AG09319 (cell line): ENCODE results near the gene CXCR6.

Experiments used
- DNase-seq: peaks from one replicate; pipeline ENCODE4 v3.0.0-alpha.2; 2010; ENCODE audit warnings: low read depth; ENCODE audit errors: extremely low read depth
- TF ChIP-seq, protein P1 (sequence below): IDR thresholded peaks from 2 replicates; pipeline ENCODE4 v1.5.1; 2011; ENCODE audit warnings: low read depth, mild to moderate bottlenecking, inconsistent platforms, low read length, moderate library complexity

Gene CXCR6

GRCh38 chr3:45949432-45949831 is 6.2 kb downstream of the CXCR6 start:
- no peak for DNase-seq
- TF ChIP-seq, protein P1, sequence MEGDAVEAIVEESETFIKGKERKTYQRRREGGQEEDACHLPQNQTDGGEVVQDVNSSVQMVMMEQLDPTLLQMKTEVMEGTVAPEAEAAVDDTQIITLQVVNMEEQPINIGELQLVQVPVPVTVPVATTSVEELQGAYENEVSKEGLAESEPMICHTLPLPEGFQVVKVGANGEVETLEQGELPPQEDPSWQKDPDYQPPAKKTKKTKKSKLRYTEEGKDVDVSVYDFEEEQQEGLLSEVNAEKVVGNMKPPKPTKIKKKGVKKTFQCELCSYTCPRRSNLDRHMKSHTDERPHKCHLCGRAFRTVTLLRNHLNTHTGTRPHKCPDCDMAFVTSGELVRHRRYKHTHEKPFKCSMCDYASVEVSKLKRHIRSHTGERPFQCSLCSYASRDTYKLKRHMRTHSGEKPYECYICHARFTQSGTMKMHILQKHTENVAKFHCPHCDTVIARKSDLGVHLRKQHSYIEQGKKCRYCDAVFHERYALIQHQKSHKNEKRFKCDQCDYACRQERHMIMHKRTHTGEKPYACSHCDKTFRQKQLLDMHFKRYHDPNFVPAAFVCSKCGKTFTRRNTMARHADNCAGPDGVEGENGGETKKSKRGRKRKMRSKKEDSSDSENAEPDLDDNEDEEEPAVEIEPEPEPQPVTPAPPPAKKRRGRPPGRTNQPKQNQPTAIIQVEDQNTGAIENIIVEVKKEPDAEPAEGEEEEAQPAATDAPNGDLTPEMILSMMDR, result no peak

DNA sequence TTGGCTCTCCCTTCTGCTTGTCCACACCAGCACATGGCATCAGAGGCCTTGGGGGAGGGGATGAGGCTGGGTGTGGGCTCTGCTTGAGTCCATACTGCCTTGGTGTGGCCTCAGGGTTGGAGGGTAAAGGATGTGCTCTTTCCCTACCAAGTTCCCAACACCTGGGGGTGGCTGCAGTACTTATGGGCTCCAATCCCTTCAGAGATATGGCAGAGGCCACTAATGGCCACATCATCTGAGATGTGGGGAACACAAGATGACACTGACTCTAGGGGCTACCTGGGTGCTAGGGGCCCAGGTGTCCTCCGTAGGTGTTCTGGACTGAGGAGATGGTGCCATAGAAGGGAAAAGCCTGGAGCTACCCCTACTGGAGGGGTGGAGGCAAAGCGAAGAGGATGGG is 6.9 kb downstream of the CXCR6 start:
- DNase-seq, result no peak

GRCh38 chr3:45950686-45951600 is 7.7 kb downstream of the CXCR6 start:
- no peak for DNase-seq
- TF ChIP-seq, protein P1, result no peak

More for the DNA sequence above, 6.9 kb downstream of the CXCR6 start:
- TF ChIP-seq, protein P1, result no peak

DNA sequence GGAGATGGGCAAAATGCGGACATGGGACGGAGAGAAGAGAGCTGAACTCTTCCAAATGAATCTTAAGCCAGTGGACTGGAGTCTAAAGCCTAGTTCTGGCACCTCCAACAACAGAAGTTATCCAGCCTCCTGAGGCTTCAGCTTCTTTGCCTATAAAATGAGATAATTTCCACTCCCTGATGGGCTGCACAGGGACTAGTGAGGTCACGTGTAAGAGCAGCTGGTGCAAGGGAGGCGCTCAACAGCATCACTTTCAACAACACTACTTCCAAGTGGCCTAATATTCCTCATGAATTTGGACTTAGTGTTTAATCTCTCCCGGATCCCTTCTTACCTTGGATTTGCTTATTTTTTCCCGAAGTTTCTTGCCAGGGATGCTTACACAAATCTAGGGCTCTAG is 8.7 kb downstream of the CXCR6 start:
- TF ChIP-seq, protein P1, result no peak
- no peak for DNase-seq

DNA sequence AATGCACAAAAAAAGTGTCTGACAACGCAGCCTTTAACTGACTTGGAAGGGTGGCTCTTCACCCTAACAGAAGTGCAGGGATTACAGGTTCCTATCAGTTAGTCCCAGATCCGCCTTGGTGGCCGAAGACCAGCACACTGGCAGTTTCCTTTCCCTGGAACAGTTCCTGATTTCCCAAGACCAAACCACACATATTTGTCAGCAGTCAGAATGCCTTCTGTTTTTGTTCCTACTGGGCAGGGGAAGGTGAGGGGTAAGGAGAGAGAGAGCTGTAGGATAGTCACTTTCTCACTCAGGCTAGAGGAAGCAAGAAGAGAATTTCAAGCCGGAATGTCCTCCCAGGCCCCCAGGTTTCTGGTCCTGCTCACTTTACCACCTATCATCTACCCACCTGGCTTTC is 9.2 kb downstream of the CXCR6 start:
- TF ChIP-seq, protein P1, result no peak
- no peak for DNase-seq

DNA sequence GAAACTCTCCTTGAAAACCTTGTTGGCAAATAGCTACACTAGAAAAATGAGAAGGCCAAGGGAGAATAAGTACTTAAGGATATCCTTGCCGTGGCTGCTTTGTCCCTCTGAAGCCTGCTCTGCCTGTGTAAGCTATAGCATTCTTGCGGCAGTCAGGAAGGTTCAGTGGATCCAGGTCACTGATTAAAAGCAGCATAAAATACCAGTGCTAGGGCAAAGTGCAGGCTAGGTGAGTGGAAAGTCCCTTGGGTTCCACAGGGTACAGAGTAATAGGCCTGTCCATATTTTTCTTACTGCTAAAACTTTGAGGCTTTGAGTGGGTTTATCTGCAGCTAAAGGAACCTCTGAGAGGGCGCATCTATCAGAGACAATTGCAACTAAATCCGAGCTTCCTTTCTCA is 10.3 kb downstream of the CXCR6 start:
- DNase-seq, result no peak
- TF ChIP-seq, protein P1, result no peak

DNA sequence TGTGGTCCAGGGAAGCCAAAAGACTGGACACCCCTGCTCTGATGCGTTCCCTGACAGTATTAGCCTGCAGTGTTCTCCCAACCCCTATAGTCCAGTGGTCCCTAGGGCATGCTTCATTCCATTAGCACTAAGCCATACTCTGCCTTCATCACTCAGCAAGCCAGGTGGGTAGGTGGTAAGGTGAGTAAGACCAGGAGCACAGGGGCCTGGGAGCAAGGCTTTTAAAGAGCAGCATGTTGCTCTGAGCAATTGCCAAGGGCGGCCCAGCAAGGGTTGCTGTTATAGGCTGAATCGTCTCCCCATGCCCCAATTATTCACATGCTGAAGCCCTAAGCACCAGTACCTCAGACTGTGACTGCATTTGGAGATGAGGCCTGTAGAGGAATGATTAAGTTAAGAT is 11.0 kb downstream of the CXCR6 start:
- no peak for DNase-seq
- TF ChIP-seq, protein P1, result no peak
